ENCODE measurements around the gene SEMA5A. TPM values are rescaled to one million over a fixed set of nuclear protein-coding genes. Genes with fewer than 3 reads are reported as not detected.

SEMA5A gene
- polyA plus RNA-seq, 1 donor (not counting 4 experiments of a cell fraction or from before 2014, with no cell fraction given) = 0.16 TPM

- TF ChIP-seq EZH2 (IDR thresholded peaks at IDR 0.05; ENCODE audit: low read length) = no peak
- TF ChIP-seq, protein P1, sequence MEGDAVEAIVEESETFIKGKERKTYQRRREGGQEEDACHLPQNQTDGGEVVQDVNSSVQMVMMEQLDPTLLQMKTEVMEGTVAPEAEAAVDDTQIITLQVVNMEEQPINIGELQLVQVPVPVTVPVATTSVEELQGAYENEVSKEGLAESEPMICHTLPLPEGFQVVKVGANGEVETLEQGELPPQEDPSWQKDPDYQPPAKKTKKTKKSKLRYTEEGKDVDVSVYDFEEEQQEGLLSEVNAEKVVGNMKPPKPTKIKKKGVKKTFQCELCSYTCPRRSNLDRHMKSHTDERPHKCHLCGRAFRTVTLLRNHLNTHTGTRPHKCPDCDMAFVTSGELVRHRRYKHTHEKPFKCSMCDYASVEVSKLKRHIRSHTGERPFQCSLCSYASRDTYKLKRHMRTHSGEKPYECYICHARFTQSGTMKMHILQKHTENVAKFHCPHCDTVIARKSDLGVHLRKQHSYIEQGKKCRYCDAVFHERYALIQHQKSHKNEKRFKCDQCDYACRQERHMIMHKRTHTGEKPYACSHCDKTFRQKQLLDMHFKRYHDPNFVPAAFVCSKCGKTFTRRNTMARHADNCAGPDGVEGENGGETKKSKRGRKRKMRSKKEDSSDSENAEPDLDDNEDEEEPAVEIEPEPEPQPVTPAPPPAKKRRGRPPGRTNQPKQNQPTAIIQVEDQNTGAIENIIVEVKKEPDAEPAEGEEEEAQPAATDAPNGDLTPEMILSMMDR (optimal IDR thresholded peaks at IDR 0.05 in 1 of 3, IDR thresholded peaks at IDR 0.05 in 1 of 3, conservative IDR thresholded peaks at IDR 0.05 in 1 of 3; ENCODE audit: extremely low read depth in 1 of 3, insufficient read depth in 2 of 3, low read length in 3 of 3) = no peak
- Histone ChIP-seq H3K79me2 (ENCODE audit: control insufficient read depth, insufficient read depth, low read length) (no peaks in the 10 kb centered on the region), H3K9me3 (ENCODE audit: control insufficient read depth, low read depth, low read length) (no peaks in the 10 kb centered on the region), H3K27me3 (ENCODE audit: control insufficient read depth, extremely low read depth, insufficient read depth, low read length) (no peaks in the 10 kb centered on the region), H3K36me3 (ENCODE audit: control insufficient read depth in 2 of 2, extremely low read depth in 1 of 2, insufficient read depth in 2 of 2, low read length in 2 of 2) (no peaks in the 10 kb centered on the region), H3K4me3 (ENCODE audit: control insufficient read depth in 2 of 3, extremely low read depth in 1 of 3, insufficient read depth in 2 of 3, low read depth in 1 of 3, low read length in 3 of 3) (peak overlapping the region in 2 of 3 experiments; percentile 50 to 53), H3K27ac (ENCODE audit: control insufficient read depth, insufficient read depth, low read length) (peak overlapping the region; percentile 57), H3K9ac (ENCODE audit: control insufficient read depth, extremely low read depth, insufficient read depth, low read length) (peak overlapping the region; percentile 3), H3K4me1 (ENCODE audit: control insufficient read depth, extremely low read depth, insufficient read depth, low read length) (peaks cover 33% of the 10 kb centered on the region), H4K20me1 (ENCODE audit: control insufficient read depth, extremely low read depth, insufficient read depth, low read length) (no peaks in the 10 kb centered on the region), H2AFZ (ENCODE audit: control insufficient read depth, low read length) (peak overlapping the region; percentile 92), H3K9me1 (ENCODE audit: control insufficient read depth, extremely low read depth, insufficient read depth, low read length) (no peaks in the 10 kb centered on the region), H3K4me2 (ENCODE audit: control insufficient read depth, extremely low read depth, insufficient read depth, low read depth, low read length) (peak overlapping the region; percentile 72)
- DNase-seq (ENCODE audit: low read depth, low spot score) (no peak), FAIRE-seq (peak; percentile 85)
- dilution Hi-C loops (cut with MboI; ENCODE audit: extremely low pct_ligation_motif_present, low sequenced_read_pairs) = no loop called here
These were observed 202.6 kb downstream of the SEMA5A start for GRCh38 chr5:9343146-9343850.

- dilution Hi-C loops (cut with MboI; ENCODE audit: extremely low pct_ligation_motif_present, low sequenced_read_pairs) = no loop called here
- H3K27ac ChIP-seq (ENCODE audit: control insufficient read depth, insufficient read depth, low read length) = no peak overlapping the region
- H3K4me2 ChIP-seq (ENCODE audit: control insufficient read depth, extremely low read depth, insufficient read depth, low read depth, low read length) = no peak overlapping the region
- no peak for TF ChIP-seq EZH2 (IDR thresholded peaks at IDR 0.05; ENCODE audit: low read length)
- TF ChIP-seq, protein P1 (optimal IDR thresholded peaks at IDR 0.05 in 1 of 3, IDR thresholded peaks at IDR 0.05 in 1 of 3, conservative IDR thresholded peaks at IDR 0.05 in 1 of 3; ENCODE audit: extremely low read depth in 1 of 3, insufficient read depth in 2 of 3, low read length in 3 of 3) = no peak
- peak; percentile 34 for FAIRE-seq
- no peak overlapping the region for H2AFZ ChIP-seq (ENCODE audit: control insufficient read depth, low read length)
- no peaks in the 10 kb centered on the region for H3K9me3 ChIP-seq (ENCODE audit: control insufficient read depth, low read depth, low read length)
- H3K79me2 ChIP-seq (ENCODE audit: control insufficient read depth, insufficient read depth, low read length) = no peaks in the 10 kb centered on the region
- no peaks in the 10 kb centered on the region for H3K9me1 ChIP-seq (ENCODE audit: control insufficient read depth, extremely low read depth, insufficient read depth, low read length)
- no peaks in the 10 kb centered on the region for H4K20me1 ChIP-seq (ENCODE audit: control insufficient read depth, extremely low read depth, insufficient read depth, low read length)
- H3K4me1 ChIP-seq (ENCODE audit: control insufficient read depth, extremely low read depth, insufficient read depth, low read length) = peaks cover 30% of the 10 kb centered on the region
- DNase-seq (ENCODE audit: low read depth, low spot score) = no peak
- H3K27me3 ChIP-seq (ENCODE audit: control insufficient read depth, extremely low read depth, insufficient read depth, low read length) = no peaks in the 10 kb centered on the region
- H3K36me3 ChIP-seq (ENCODE audit: control insufficient read depth in 2 of 2, extremely low read depth in 1 of 2, insufficient read depth in 2 of 2, low read length in 2 of 2) = no peaks in the 10 kb centered on the region
- no peak overlapping the region for H3K9ac ChIP-seq (ENCODE audit: control insufficient read depth, extremely low read depth, insufficient read depth, low read length)
- H3K4me3 ChIP-seq (ENCODE audit: control insufficient read depth in 2 of 3, extremely low read depth in 1 of 3, insufficient read depth in 2 of 3, low read depth in 1 of 3, low read length in 3 of 3) = no peak overlapping the region
These were observed 203.6 kb downstream of the SEMA5A start for GRCh38 chr5:9342161-9342787.

Data from keratinocyte (primary cell).